NCI-H1436 (cell line): Measurements from ENCODE around the gene TFDP1.
"Not testable (repeated sequence)": the region's sequence is repeated elsewhere in the genome, so short reads cannot be mapped to it uniquely, and the experiment has no call there.

Source experiments
- DNase-seq: peaks from one replicate; lab custom pipeline; 2025; lab: John Stamatoyannopoulos, UW

TFDP1 gene

DNA sequence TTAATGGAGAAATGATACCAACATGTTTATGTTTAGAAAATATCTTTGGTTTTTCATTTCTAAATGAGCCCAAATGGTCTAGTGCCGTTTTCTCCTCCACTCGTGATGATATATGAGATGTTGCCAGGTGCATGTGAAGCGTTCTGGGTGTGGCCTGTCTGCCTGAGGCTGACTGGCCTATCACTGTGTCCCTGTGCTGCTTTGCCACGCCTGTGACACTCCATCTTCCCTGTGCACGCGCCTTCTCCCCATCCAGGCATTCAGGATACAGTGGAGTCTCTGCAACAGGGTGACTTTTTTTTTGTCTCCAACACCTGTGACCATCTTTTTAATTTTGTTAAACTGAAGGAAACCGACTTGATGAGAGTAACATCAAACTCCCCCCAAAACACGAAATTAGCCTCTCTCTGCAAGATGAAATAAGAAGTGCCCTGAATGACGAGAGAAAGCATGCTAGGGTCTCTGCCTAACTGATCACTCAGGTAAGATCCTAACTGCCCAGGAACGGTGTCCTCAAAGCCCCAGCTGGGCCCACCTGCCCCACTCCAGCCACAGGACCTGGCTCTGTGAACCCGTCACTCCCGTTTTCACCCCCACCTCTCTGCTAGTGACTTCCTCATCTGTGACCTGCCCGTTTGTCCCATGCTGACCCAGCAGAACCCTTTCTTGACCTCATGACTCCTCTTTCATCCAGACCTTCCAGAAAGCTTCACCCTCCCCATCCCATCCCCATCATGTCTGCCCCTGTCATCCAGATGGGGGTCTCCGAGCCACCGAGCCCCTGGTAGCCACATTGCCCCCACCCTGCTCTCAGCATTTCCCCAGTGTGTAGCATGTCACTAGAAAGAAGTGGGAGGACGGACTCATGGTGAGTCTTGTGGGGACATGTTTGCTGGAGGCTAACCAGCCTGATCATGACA is 33.2 kb upstream of the TFDP1 start:
- peak; percentile 74 for DNase-seq

GRCh38 chr13:113552079-113552478 is 32.5 kb upstream of the TFDP1 start:
- no peak for DNase-seq

DNA sequence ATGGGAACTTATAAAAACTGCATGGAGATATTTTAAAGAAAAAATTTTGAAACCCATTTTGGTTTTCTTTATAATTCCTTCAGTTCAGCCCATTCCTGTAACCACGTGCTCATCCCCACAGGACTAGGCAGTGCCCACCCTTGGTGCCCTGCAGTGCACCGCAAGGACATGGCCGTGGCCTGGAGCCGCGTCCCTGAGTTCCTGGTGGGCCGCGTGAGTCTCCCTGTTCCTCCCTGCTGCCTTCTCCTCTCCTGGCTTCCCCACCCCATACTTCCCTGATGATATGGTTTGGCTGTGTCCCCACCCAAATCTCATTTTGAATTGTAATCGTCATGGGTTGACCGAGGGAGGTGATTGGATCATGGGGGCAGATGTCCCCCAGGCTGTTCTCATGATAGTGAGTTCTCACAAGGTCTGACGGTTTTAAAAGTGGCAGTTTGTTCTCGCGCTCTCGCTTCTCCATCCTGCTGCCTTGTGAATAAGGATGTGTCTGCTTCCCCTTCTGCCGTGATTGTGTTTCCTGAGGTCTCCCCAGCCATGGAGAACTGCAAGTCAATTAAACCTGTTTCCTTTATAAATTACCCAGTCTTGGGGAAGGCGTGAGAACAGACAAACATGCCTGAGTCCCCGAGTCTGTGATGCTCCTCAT is 31.6 kb upstream of the TFDP1 start:
- DNase-seq = no peak

DNA sequence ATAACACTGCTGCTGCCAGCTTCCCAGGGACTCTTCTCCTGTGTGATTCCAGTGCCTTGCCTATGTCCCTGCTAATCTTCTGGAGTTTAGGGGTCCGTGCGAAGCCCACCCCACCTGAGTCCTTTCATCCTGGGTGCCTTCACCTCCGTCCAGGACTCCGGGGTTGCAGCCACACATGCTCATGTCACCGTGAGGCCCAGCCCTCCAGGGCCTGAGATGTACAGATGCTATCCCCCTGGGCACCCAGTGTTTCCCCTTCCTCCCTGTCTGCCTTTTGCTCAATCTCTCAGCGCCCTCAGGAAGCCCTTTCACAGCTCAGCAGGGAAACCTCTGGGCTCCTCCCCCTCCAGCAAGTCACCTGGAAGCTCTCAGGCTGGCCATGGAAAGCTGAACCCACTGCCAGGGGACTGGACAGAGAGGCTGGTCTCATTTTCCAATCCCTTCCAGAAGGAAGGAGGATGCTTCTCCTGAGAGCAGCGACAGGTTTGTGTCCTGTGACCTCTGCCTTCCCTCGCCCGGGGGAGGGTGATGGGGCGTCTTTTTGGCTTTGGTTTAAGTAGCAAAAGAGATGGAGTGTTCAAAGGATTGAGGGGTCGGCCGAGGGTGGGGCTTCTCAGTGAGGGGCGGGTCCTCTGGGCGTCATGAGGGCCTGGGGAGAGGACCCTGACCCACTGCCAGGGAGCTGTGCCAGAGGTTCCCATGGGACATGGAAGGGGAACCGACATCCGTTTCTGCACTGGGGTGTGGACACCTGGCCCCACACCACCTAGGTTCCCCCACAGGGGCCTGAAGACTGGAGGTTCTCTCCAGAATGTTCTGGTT is 30.8 kb upstream of the TFDP1 start:
- DNase-seq = no peak

DNA sequence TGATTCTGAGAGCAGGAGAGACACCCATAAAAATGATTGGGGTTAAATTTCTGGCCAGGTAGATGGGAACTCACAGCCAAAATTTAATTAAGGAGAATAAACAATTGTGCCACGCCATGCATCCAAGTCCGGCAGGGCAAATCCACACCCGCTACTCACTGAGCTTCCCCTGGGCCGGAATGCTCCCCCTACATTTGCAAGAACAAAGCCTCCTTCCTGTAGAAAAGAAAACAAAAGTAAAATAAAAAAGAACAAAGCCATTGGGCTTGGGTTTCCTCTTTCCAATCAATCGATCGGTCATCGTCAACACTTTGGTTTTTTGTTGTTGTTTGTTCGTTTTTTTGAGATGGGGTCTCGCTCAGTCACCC is 30.2 kb upstream of the TFDP1 start:
- DNase-seq = no peak

- DNase-seq = no peak
Measured at GRCh38 chr13:113555141-113555540, 29.4 kb upstream of the TFDP1 start.

- no peak for DNase-seq
Measured at GRCh38 chr13:113557013-113557412, 27.5 kb upstream of the TFDP1 start.

DNA sequence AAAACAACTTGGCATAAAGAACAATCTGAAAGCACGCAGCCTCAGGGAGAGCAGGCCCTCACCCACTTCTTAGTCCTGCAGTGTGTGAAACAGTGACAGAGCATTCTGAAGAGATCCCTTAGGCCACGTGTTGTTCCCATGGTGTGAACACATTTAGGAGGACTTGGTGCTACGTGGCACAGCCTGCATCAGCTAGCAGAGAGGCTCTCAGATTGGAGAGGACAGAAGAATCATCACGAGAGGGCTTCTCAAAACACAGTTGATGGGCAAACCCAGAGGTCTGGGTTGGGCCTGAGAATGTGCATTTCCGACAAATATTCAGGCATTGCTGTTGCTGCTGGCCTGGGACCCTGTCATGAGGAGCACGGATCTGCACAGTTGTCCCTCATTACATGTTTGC is 26.1 kb upstream of the TFDP1 start:
- no peak for DNase-seq

DNA sequence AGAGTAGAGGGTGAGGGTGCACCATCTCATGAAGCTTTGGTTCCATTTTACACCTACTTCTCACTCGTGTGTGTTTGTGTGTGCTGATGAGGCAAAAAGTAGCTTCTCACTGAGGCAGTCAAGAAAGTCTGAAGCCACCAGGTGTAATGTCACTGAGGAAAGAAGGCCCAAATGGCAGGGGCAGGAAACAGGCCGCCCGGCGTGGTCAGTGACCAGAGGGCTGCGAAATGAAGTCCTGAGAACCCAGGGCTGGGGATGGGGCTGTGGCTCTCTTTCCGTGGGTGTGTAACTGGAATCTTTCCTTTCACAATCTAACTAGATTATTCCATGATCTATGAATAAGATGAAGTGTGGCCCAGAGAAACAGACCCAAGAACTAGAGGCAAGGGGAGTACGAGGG is 25.5 kb upstream of the TFDP1 start:
- DNase-seq = no peak

- DNase-seq = no peak
Measured at GRCh38 chr13:113559901-113560644, 24.5 kb upstream of the TFDP1 start.

DNA sequence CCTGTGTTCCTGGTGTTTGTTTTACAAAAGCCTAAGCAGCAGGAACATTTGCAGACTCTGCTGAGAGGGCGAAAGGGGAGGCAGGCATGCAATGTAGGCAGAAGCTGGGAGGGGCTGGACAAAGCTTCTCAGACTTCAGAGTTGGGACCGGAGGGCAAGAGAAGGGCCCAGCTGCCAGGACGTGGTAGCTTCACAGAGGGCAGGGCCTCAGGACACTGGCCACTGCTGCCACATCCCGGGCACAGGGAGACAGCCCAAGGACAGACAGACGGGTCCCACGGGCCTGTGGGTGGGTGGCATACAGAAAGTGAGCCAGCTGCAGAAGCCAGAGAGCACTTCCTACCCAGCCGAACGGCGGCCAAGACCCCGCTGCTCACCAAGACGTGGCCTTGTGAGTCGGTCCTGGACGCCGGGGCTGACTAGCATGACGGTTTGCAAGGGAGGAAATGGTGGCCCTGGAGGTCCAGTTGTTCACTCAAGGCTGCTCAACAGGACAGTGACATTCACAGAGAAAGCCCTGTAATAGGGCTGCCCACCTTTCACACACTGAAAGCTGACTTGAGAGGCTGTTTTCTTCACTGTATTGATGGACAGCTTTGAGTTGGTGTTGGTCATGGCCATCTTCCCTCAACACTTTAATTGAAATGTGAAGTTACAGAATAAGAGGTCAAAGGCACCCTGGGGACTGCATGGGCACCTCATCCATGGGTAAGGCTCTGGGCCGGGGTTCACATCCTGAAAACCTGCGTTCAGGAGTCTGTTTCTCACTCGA is 23.7 kb upstream of the TFDP1 start:
- no peak for DNase-seq

DNA sequence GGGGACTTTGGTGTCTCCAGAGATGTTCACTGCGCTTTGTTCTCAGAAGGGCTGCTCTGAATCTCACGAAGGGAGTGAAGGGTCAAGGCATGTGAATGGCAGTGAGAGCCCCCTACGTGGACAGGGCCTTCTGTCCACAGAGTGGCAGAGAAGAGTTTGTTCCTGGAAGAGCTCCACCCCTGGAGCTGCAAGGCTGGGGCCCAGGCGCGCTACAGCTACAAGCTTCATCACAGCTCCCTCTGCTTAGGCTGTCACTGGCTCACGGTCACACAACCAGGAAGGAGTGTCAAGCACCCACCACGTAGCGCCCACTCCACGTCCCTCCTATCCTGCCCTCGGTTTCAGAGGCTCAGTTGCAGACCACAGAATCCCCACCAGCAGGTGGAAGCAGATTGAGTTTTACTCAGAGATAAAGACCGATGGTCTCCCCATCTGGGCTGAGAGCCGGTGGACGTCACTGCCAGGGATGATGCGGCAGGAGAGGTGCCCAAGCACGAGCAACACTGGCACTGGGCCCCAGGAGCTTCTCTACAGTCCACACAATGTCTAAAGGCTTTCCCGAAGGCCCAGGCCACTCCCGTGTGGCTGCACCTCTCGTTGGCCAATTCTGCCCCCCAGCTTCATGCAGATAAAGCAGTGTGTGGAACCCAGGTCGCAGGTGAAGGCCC is 23.0 kb upstream of the TFDP1 start:
- no peak for DNase-seq

- DNase-seq = peak; percentile 70
Measured at GRCh38 chr13:113562085-113562749, 22.3 kb upstream of the TFDP1 start.

DNA sequence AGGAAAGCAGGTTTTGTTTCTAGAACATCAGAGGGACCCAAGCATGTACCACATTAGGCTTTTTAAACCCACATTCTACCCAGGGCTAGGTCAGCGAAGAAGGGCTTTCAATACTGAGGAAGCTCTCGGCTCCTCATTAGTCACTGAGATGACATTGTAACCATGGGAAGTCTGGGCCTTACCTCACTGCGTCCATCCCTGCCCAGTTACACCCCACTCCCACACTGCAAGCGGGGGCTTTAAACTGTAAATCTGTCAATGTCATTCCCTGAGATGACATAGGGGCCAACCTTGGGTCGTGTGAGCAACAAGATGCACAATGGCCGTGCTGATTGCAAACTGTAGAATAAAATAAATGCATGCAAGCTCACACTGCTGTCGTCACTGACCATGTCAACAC is 21.7 kb upstream of the TFDP1 start:
- no peak for DNase-seq

- DNase-seq = not testable (repeated sequence)
Measured at GRCh38 chr13:113563511-113563910, 21.0 kb upstream of the TFDP1 start.

DNA sequence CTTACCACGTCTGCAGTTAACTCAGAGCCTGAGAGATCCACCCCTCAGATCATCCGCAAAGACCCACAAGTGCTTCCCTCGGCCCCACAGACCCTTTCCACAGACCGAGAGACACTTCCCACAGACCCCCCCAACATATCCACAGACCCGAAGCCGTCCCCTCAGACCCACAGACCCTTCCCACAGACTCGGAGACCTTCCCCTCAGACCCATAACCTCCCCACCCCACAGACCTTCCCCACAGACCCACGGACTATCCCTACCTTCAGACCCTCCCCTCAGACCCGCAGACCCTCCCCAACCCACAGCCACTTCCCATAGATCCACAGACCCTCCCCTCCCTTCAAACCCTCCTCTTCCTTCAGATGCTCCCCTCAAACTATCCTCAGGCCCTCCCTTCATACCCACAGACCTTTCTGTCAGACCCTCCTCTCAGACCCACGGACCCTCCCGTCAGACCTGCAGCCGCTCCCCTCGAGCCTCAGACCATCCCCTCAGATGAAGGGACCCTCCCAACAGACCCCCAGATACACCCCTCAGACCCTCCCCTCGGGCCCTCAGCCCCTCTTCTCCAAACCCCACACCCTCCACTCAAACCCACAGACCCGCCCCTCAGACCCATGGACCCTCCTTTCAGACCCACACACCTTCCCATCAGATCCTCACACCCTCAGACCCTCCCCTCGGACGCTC is 20.1 kb upstream of the TFDP1 start:
- no peak for DNase-seq

GRCh38 chr13:113565526-113566226 is 18.9 kb upstream of the TFDP1 start:
- no peak for DNase-seq

DNA sequence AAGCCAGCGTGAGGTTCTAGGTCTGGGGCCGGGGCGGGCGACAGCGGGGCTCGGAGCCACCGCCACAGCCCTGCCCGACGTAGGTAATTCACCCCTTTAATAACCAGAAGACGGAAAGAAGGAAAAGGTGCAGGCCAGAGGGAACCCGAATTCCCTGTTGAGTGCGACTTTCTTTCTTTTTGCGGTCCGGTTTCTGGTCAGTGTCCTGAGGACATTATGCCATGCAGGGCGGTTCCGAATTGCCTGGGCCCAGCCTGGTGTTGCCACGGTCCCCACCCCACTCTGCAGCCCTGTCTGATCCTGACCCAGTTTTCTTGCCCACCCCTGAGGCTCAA is 18.4 kb upstream of the TFDP1 start:
- DNase-seq = no peak

- no peak for DNase-seq
Measured at GRCh38 chr13:113567681-113568080, 16.9 kb upstream of the TFDP1 start.
